Hematopoietic multipotent progenitor cell (in vitro differentiated cells): ENCODE data around the gene KDSR. TPM values are rescaled to one million over a fixed set of nuclear protein-coding genes. Genes with fewer than 3 reads are reported as not detected.
"Not testable (repeated sequence)": the region's sequence is repeated elsewhere in the genome, so short reads cannot be mapped to it uniquely, and the experiment has no call there.

Source experiments
- DNase-seq, 3 donors: peaks; one replicate each; pipeline ENCODE4 v3.0.0-alpha.2; 2011 to 2015; ENCODE audit warnings: low read depth in 2 of 3, low spot score in 2 of 3
- total RNA-seq: library from RNA; depleted of rRNA; stranded (reverse); fragments of >200 nt; gene quantifications from one replicate; pipeline ENCODE4 v1.2.3, GENCODE V29; 2012

The KDSR gene
- total RNA-seq, 1 donor: 17.0 TPM

DNA sequence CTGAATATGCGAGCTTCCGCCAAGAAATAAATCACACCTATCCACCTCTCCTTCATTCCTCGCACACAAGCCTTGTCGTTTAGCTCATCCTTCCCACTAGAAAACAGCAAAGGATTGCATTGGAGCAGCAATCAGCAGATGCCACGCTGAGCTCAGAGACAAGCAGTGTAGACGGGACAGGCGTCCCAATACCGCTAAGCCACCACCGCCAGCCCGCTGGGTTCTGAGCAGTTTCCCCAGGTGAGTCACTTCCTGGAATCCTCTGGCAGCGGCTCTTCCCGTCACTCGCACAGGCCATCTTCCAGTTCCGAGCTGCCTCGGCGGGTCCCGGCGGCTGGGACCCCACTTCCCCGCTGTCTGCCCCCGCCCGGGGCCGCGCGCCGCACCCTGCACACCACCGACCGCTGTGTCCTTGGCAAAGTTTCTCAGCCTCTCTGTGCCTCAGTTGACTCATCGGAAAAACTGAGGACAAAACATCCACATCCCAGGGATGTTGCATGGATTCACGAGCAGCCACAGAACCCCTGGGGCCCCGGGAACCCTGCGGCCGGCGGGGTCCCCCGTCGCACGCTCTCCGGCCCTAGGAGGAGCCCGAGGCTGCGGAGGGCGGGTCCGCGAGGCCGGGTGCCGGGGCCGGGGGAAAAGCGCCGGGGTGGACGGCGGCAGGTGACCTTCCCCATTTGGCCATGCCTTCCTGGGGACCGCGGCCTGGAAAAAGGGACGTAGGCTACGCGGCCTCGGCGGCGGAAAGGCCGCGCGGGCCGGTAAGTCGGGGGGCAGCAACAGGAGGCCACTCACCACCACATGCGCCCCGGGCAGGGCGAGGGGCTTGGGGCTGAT lies 573 bp downstream of the KDSR start:
- DNase-seq: peak; percentile 29 to 63 (median 46)

DNA sequence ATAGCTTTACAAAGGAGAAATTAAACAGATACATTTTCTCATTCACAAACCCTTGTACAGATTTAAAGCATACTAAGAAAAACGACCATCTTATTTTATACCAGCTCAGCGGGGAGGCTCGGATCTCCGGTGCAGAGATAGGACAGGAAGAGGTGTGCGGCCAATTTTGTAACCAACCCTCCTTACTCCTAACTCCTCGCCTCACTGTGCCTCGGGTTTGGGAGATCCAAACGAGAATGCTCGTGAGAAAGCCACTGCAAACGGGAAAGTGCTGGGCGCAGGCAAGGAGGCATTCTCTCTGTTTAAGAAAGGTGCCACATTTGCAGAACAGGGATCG lies 1.2 kb downstream of the KDSR start:
- DNase-seq: no peak

GRCh38 chr18:63363951-63364350 lies 3.1 kb downstream of the KDSR start:
- DNase-seq: no peak

DNA sequence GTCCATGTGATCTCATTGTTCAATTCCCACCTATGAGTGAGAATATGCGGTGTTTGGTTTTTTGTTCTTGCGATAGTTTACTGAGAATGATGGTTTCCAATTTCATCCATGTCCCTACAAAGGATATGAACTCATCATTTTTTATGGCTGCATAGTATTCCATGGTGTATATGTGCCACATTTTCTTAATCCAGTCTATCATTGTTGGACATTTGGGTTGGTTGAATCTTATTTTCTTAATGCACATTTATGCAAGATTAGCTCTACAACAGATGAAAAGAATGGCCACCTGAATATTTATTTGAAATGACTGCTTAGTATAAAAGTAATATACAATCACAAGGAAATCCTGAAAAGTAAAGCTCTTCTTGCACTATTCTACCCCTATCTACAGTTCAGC lies 3.6 kb downstream of the KDSR start:
- not testable (repeated sequence) for DNase-seq

- DNase-seq: no peak
Measured at GRCh38 chr18:63356272-63356896, 10.6 kb downstream of the KDSR start.

DNA sequence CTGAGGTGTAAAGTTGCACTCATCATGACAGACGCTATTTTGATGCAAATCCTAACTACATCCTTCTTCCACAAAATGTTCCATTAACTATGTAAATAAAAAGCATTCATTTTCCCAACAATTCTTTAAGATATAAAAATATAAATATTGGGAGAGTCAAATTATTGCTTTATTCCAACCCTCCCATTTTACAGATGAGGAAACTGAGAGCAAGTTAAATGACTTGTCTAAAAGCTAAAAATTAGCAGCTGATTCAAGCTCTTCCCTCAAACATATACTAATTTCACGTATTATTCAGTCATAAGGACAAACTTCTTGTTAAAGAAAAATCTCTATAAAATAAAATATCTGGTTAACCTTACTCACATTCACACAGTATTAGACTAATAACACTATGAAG lies 16.8 kb downstream of the KDSR start:
- no peak for DNase-seq

DNA sequence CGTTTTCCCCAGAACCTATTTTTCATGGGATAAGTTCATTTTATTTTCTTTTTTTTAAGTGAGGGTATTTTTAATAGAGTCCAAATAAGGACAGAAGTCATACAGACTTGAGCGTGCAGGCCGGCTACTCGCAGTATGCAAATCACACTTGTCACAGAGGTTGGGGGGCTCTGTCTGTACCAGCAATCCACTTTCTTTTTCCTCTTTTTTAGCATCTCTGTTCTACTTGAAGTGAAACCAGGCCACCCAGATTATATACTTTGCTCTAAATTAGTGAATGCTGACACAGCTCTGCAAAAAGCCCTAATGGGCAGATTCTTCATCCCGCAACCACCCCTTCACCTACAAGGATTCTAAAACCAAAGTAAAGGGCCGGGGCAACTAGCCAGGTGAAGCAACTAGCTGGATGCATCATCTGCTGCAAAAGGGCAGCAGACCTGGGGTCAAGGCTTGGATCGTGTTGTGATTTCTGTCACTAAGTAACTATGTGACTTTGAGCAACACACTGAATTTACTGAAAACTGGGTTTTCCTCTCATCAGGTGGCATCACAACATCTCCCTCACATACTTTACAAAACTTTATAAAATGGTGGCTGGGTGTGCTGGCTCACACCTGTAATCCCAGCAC lies 18.4 kb downstream of the KDSR start:
- DNase-seq: no peak

DNA sequence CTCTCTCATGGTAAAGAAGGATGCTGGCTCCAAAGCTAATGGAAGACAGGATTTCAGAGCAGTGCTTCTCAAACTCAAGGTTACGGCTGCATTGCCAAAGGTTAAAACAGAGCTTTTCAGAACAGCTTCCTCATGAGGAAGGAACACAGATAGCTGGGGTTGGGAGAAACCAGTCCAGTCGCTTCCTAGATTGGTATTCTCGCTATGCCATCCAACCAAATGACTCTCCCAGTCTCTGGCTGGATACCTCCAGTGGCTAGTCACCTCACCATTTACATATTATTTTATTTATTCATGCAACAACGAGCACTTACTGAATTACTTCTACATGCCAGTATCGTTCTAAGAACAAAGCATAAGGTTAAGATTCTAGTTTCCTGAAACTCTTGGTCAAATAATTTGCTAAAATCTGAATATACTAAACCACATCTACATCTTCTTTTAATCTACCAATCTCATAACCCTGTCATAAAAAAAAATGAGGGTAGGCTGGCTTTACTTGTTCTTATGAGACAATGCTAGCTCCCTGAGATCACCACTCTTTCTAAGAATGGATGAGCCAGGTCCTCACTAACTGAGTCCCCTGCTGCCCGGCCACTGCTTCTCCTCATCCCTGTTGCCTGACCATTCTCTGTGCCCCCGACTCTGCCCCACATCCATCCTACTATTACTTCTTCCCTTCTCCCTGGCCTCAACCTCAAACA lies 20.4 kb downstream of the KDSR start:
- DNase-seq: no peak

DNA sequence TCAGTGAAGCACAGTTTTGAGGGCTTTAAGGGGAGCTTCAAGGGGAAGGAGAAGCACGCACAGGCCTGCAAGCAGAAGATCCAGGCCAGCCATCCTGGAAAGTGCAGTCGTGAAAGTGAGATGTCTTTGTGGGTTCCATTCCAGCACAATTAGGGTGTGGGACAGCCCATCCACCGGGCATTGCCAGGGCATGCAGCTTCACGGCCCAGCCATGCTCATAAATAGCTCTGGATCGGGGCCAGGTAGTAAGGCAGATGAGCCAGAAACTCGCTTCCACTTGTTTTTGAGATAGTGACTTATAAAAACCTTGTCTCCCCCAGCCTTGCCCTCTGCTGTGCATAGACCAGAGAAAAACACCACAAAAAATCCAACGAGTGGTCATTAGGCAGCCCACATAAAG lies 21.0 kb downstream of the KDSR start:
- DNase-seq: no peak

DNA sequence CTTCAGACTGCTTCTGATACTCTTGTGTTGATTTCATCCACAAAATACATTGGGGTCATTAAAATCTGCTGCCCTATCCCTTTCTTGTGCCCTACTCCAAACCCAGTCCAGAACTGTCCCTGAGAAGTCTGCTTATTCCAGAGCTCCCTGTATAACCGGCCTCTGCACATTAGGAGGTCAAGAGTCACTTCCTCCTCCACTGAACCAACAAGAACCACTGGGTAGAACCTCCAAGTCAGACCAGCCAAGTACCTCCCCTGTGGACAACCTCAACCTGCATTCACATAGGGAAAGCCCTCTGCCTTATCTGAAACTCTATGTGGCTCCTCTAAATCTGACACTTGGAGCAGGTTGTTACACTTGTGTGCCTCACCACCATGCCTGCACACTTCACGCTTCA lies 22.1 kb downstream of the KDSR start:
- DNase-seq: no peak

DNA sequence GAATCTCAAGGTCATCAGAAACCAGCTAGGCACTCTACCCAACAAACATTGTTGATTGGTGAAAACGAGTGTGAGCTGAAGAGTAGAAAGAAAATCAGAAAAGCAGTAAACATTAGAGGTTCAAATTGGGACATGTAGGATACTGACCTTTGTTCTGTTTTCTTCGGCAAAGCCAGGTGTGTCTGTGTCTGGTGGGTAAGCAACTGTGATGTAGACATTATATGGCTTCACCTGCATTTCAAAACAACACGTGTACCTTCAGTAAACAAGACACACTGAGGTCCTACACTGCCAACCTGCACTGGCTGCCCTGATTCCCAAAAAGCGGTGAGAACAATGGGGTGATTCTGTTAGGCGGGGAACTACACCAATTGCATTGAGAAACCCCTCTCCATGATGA lies 22.7 kb downstream of the KDSR start:
- DNase-seq: no peak

DNA sequence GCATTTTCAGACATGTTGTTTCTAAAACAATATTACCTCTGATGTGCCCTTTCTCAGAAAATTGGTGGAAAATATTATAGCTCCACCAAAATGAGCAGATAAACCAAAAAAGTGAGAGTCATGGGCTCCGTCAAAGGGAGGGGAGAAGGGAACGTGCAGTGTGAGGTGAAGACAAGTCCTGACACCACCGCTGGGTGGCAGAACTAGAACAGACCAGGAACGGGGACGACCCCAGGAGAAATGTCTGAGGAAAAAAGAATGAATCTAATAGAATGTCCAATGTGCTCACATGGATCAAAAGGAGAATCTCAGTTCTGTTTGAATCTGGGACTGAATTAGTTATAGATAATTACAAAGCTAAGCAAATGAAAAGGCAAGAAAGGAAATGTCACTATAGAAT lies 24.8 kb downstream of the KDSR start:
- peak in 2 of 3 donors; percentile 29 to 47 for DNase-seq

GRCh38 chr18:63339920-63340484 lies 27.0 kb downstream of the KDSR start:
- peak in 2 of 3 donors; percentile 59 to 82 for DNase-seq

- DNase-seq: no peak
Measured at GRCh38 chr18:63336366-63337099, 30.5 kb downstream of the KDSR start.

DNA sequence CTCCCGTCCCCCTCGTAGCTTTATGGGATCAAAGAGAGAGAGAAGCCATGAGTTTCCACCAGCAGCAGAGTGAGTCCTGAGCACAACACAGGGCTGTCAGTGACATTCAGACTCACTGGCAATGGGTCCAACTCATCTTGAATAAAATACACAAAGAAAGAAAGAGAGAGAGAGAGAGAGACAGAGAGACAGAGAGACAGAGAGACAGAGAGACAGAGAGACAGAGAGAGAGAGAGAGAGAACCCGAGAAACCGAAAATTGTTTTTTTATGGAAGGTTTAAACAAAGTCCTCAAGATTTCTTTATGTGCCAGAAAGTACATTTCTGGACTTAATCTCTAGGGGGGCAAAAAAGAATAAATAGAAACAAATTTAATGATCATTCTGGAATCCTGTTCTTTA lies 35.9 kb downstream of the KDSR start:
- DNase-seq: no peak

GRCh38 chr18:63329431-63330145 lies 37.4 kb downstream of the KDSR start:
- DNase-seq: no peak

DNA sequence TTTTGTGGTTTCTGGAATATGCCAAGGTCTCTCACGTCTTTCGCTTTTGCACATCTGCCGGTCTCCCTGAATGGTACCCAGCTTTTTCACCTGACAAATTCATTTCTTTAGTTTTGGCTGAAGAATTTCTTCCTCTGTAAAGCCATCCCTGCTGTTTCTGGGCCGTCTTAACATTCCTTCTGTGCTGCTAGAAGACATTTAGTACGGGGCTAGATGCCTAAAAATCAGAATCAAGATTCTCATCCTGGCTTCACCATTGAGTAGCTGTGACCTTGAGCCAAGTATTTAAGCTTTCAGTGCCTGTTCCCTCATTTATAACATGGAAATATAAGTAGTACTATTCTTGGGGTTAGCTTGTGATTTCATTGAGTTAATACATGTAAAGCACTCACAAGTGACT lies 41.0 kb downstream of the KDSR start:
- no peak for DNase-seq

GRCh38 chr18:63325086-63325686 lies 41.8 kb downstream of the KDSR start:
- DNase-seq: no peak

DNA sequence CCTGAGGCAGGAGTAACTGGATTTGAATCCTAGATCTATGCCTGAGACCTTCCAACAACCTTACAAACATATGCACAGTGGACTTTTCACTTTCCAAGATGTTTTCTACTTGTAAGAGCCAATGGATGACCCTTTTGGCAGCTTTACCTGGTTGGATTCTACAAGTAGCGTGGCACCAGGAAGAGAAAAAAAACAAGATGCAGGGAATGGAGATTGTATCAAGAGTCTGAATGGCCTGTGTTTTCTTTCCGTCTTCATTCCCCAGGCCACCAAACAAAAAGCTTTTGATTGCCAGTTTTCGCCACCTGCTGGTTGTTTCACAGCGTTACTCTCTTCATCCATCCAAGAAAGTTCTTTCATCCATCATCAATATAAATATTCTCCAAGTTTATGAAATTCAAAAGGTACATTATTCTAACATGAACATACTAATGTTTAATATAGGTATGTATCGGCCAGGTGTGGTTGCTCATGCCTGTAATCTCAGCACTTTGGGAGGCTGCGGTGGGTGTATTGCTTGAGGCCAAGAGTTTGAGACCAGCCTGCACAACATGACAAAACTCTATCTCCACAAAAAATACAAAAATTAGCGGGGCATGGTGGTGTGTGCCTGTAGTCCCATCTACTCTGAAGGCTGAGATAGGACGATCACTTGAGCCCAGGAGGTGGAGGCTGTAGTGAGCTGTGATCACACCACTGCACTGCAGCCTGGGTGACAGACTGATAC lies 43.9 kb downstream of the KDSR start:
- DNase-seq: peak in 2 of 3 donors; percentile 66 to 86
